GM20000 (cell line): ENCODE data around the gene ECT2L.
A peak's percentile ranks its signal among the peaks of the same experiment; 100 is the strongest.

Source experiments
- DNase-seq: peaks from one replicate; pipeline ENCODE4 v3.0.0; 2012; ENCODE audit warnings: low spot score
- TF ChIP-seq, protein P1 (sequence below): IDR thresholded peaks from 2 replicates; pipeline ENCODE4 v1.5.1; 2012; ENCODE audit warnings: mild to moderate bottlenecking, control low read depth; ENCODE audit errors: extremely low read depth, missing control alignments

The ECT2L gene

DNA sequence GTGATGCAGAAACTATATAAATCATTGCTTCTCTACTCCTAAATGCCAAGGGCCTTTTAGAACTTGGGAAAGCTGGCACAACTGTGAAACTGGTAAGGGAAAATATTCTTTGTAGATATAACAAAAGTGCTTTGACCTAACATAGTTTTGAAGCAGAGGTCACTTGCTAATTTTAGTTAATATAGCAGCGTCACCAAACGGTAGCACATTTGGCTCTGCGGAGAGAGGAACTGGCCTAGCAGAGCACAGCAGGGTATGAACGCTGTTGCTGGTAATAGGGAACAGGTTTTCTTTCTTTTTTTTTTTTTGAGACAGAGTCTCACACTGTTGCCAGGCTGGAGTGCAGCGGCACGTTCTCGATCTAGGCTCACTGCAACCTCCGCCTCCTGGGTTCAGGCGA lies 67.4 kb downstream of the ECT2L start:
- TF ChIP-seq, protein P1, sequence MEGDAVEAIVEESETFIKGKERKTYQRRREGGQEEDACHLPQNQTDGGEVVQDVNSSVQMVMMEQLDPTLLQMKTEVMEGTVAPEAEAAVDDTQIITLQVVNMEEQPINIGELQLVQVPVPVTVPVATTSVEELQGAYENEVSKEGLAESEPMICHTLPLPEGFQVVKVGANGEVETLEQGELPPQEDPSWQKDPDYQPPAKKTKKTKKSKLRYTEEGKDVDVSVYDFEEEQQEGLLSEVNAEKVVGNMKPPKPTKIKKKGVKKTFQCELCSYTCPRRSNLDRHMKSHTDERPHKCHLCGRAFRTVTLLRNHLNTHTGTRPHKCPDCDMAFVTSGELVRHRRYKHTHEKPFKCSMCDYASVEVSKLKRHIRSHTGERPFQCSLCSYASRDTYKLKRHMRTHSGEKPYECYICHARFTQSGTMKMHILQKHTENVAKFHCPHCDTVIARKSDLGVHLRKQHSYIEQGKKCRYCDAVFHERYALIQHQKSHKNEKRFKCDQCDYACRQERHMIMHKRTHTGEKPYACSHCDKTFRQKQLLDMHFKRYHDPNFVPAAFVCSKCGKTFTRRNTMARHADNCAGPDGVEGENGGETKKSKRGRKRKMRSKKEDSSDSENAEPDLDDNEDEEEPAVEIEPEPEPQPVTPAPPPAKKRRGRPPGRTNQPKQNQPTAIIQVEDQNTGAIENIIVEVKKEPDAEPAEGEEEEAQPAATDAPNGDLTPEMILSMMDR, result no peak
- no peak for DNase-seq

DNA sequence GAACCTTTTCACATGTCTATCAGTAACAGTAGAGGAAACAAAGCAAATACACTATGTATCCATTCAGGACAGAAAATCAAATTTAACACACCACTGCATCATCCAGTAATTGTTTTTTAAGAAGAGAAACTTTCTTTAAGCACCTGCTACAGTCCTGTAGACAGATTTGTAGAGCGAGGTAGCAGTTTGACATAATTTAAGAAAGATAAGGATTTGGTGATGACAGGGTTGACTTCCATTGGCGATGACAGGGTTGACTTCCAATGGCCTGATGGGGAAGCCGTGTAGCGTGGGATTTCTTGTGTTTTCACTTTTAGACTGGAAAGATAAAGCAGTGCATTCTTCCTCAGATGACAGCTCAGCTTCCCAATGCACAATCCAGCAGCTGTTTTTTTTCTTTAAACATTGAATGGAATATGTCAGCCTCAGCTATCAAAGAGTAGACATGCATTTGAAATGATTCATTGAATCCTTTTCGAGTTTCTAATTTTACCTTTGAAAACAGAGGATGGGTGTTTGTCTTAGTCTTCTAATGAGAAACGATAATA lies 68.5 kb downstream of the ECT2L start:
- TF ChIP-seq, protein P1, result no peak
- no peak for DNase-seq

DNA sequence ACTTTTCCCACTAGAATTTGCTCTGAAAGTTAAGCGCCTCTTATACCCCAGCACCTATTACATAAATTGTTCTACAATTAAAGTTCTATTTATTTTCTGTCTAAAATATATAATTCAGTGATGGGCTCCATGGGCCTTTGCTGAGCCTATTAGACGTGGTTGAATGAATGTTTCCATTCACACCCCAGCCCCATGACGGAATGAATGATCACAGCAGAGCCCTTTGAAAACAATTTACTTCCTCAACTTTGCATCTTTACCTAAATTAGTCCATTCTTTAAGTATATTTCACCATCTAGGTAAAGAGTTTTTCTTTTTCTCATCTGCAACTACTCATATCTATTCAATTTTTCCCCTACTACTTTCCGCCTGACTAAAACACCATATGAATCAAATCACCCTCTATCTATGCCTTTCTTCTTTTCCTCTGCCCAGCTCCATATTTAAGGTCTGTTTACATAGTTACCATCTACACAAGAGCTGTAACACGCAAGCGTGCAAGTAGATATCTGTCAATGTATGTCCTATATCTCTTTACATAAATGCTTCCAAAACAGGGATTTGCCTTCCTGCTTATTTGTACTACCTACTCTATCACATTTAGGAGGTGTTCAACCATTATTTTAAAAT lies 69.7 kb downstream of the ECT2L start:
- TF ChIP-seq, protein P1, result no peak

DNA sequence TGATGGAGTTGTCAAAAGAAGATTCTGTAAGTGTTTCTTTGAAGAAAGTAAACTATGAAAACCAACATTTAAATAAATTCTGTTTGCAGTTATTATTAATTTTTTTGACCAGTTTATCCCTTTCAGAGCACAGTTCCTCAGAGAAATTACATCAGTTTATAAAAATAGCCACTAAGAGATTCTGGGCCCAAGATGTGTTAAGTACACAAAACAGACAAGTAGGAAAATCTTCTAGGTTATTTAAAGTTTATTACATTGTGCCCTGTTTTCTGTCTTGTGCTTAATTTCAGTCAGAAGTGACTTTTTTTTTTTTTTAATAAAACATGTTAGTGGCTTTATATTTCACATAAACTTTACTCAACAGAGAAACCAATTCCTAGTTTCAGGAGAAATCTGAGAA lies 72.3 kb downstream of the ECT2L start:
- no peak for DNase-seq

More for the DNA sequence above, 69.7 kb downstream of the ECT2L start:
- no peak for DNase-seq

DNA sequence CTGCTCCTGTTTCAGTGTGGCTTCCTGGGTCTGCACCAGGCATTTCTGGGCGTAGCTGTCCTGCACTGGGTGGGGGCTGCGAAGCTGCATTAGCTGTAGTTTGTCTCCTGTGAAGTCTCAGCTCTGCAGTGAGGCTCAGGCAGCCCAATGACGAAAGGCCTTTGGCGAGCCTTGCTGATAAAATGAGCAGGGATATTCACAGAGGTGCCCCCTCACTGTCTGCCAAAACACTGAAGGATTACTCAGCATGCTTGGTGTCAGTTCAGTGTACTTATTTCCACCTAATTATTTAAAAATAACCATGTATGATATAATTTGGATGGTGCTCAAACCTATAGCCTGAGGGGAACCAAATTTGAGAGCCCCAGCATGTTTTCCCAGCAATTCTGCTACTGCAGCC lies 73.5 kb downstream of the ECT2L start:
- TF ChIP-seq, protein P1, result no peak
- DNase-seq, result no peak

More for the DNA sequence above, 72.3 kb downstream of the ECT2L start:
- TF ChIP-seq, protein P1, result no peak

DNA sequence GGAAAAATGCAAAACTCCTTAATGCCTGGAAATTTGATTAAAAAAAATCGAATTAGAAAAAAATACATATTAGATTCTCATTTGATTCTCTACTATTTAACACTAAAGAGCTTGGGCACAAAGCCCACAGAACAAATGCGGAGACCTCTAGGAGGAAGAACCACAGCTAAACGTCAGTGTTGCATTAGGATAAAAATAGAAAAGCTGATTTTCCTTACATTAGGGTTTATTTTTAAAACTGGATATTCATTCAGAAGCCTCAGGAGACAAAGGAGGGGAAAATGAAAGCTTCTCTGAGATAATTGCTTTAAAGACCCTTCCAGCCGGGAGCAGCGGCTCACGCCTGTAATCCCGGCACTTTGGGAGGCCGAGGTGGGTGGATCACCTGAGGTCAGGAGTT lies 77.3 kb downstream of the ECT2L start:
- TF ChIP-seq, protein P1, result no peak
- DNase-seq, result no peak

DNA sequence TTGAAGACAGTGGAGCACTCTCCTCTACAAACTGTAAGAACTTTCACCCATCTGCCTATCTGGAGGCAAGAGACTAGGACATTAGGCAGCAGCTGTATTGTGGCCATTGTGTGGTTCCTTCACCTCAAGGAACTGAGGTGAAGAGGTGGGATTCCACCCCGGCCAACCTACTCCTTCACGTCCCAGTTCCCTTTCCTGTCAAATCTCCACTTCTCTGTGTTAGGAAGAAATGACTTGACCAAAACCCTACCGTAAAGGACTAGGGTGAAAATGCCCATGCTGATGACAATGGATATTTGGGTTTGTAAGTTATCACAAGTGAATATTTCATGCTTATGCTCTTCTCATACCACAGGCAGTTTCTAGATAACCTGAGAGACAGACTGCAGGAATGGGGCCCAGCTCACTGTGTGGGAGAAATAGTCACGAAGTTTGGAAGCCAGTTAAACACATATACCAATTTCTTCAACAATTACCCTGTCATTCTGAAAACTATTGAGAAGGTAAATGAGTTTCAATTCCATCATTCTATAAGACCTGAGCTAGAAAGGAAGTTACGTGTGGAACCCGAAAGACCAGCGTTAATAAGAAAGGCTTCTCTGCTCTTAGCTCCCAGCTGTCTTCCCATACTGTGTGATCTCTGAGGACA lies 86.6 kb downstream of the ECT2L start:
- TF ChIP-seq, protein P1, result no peak

More for the DNA sequence above, 86.6 kb downstream of the ECT2L start:
- peak; percentile 43 for DNase-seq
